GM19043 (cell line): ENCODE measurements around the gene CCDC159.
"Not testable (repeated sequence)": the region's sequence is repeated elsewhere in the genome, so short reads cannot be mapped to it uniquely, and the experiment has no call there.

Experiments used
- ATAC-seq: cut with Tn5 transposase; IDR thresholded peaks from one replicate; pipeline ENCODE4 v1.9.1; 2021; ENCODE audit warnings: low read depth; ENCODE audit not compliant: unreplicated experiment

Gene CCDC159

GRCh38 chr19:11337080-11337479, 9.2 kb upstream of the CCDC159 start:
- ATAC-seq: no peak

GRCh38 chr19:11338121-11338520, 8.2 kb upstream of the CCDC159 start:
- ATAC-seq: no peak

- ATAC-seq: no peak
These were observed 7.6 kb upstream of the CCDC159 start for GRCh38 chr19:11338569-11339253.

GRCh38 chr19:11339254-11340098, 6.8 kb upstream of the CCDC159 start, which contains the start of gene RAB3D:
TSS of gene RAB3D (minus strand) at chr19:11339657. CDS start at chr19:11337399, 2,258 bp downstream.
- ATAC-seq: peak; percentile 89

GRCh38 chr19:11340099-11340467, 6.2 kb upstream of the CCDC159 start:
- ATAC-seq: not testable (repeated sequence)

- ATAC-seq: no peak
These were observed 3.9 kb upstream of the CCDC159 start for GRCh38 chr19:11342429-11342828.

GRCh38 chr19:11345122-11345803, 1.1 kb upstream of the CCDC159 start:
- ATAC-seq: no peak

GRCh38 chr19:11347546-11348039, 1.3 kb downstream of the CCDC159 start:
- ATAC-seq: no peak

GRCh38 chr19:11349171-11349570, 2.9 kb downstream of the CCDC159 start:
- ATAC-seq: no peak

GRCh38 chr19:11354102-11354501, 7.8 kb downstream of the CCDC159 start:
- not testable (repeated sequence) for ATAC-seq

GRCh38 chr19:11355160-11356073, 9.1 kb downstream of the CCDC159 start, which contains the start of gene PLPPR2:
TSS of gene PLPPR2 (plus strand) at chr19:11355432. CDS start at chr19:11357674, 2,242 bp downstream.
- ATAC-seq: no peak

GRCh38 chr19:11356074-11356397, 9.7 kb downstream of the CCDC159 start:
- ATAC-seq: no peak

- no peak for ATAC-seq
These were observed 10.6 kb downstream of the CCDC159 start for GRCh38 chr19:11356676-11357550.

- ATAC-seq: no peak
These were observed 13.1 kb downstream of the CCDC159 start for GRCh38 chr19:11359421-11359820.

- ATAC-seq: no peak
These were observed 14.9 kb downstream of the CCDC159 start for GRCh38 chr19:11361037-11361770.

- ATAC-seq: no peak
These were observed 15.7 kb downstream of the CCDC159 start for GRCh38 chr19:11361771-11362731.

- no peak for ATAC-seq
These were observed 17.6 kb downstream of the CCDC159 start for GRCh38 chr19:11363881-11364280.
